OCI-LY1 (cell line): ENCODE measurements around the gene NIM1K.

Experiments used
- H2AFZ ChIP-seq: fragments of 200-600 bp; sonication (generic), shearing (Covaris generic); 2 replicates; pipeline ENCODE4 v1.6.0; 2014; ENCODE audit warnings: antibody characterized with exemption, mild to moderate bottlenecking, low read length
- H3F3A ChIP-seq: fragments of 200-600 bp; sonication (generic), shearing (Covaris generic); 2 replicates; pipeline ENCODE4 v1.6.0; 2014; ENCODE audit warnings: mild to moderate bottlenecking, antibody characterized with exemption, low read length, moderate library complexity; ENCODE audit not compliant: insufficient read depth
- H3K27ac ChIP-seq: fragments of 200-600 bp; sonication (generic); 2 replicates; pipeline ENCODE4 v1.5.1; 2014; ENCODE audit warnings: low read length, mixed run types, mild to moderate bottlenecking, low read depth; ENCODE audit not compliant: poor library complexity, severe bottlenecking
- H3K27me3 ChIP-seq: fragments of 200-600 bp; sonication (generic); 2 replicates; pipeline ENCODE4 v1.6.0; 2014; ENCODE audit warnings: antibody characterized with exemption, mild to moderate bottlenecking, low read length, moderate library complexity; ENCODE audit not compliant: insufficient read depth
- H3K36me3 ChIP-seq: fragments of 200-600 bp; sonication (generic); 2 replicates; pipeline ENCODE4 v1.6.1; 2014; ENCODE audit warnings: mild to moderate bottlenecking, antibody characterized with exemption, low read length, moderate library complexity, mixed read lengths; ENCODE audit not compliant: insufficient read depth
- H3K4me1 ChIP-seq: fragments of 200-600 bp; sonication (generic); 2 replicates; pipeline ENCODE4 v1.5.1; 2014; ENCODE audit warnings: mild to moderate bottlenecking, low read length, moderate library complexity; ENCODE audit not compliant: insufficient read depth, severe bottlenecking
- H3K4me2 ChIP-seq: fragments of 200-600 bp; sonication (generic), shearing (Covaris generic); 2 replicates; pipeline ENCODE4 v1.6.1; 2014; ENCODE audit warnings: low read length
- H3K4me3 ChIP-seq: fragments of 200-600 bp; sonication (generic); 2 replicates; pipeline ENCODE4 v1.5.1; 2014; ENCODE audit warnings: low read length, low read depth, mild to moderate bottlenecking, mixed read lengths; ENCODE audit not compliant: poor library complexity, severe bottlenecking
- H3K79me2 ChIP-seq: fragments of 200-600 bp; shearing (Covaris generic); 2 replicates; pipeline ENCODE4 v1.6.1; 2016; ENCODE audit warnings: mixed run types, low read length, mixed read lengths; ENCODE audit not compliant: insufficient read depth
- H3K9ac ChIP-seq: fragments of 200-600 bp; sonication (generic), shearing (Covaris generic); 2 replicates; pipeline ENCODE4 v1.6.1; 2014; ENCODE audit warnings: mild to moderate bottlenecking, low read length, mixed read lengths
- H3K9me2 ChIP-seq: fragments of 200-600 bp; sonication (generic), shearing (Covaris generic); 2 replicates; pipeline ENCODE4 v1.6.1; 2014; ENCODE audit warnings: low read depth, mild to moderate bottlenecking, low read length, mixed read lengths
- H3K9me3 ChIP-seq: fragments of 200-600 bp; shearing (Covaris generic); 2 replicates; pipeline ENCODE4 v1.6.1; 2014; ENCODE audit warnings: low read length, mixed read lengths
- H4K20me1 ChIP-seq: fragments of 200-600 bp; sonication (generic), shearing (Covaris generic); 2 replicates; pipeline ENCODE4 v1.6.0; 2016; ENCODE audit warnings: mild to moderate bottlenecking, low read length; ENCODE audit not compliant: insufficient read depth
- EZH2 ChIP-seq: fragments of 200-600 bp; sonication (generic), shearing (Covaris generic); IDR thresholded peaks from 2 replicates; pipeline ENCODE4 v1.8.0; 2017; ENCODE audit warnings: borderline replicate concordance, mixed run types, mild to moderate bottlenecking, antibody characterized with exemption, low read length, moderate library complexity, mixed read lengths
- TF ChIP-seq, protein P1 (sequence below): fragments of 200-600 bp; sonication (generic), shearing (Covaris generic); IDR thresholded peaks from 2 replicates; pipeline ENCODE4 v1.5.1; 2017; ENCODE audit warnings: mild to moderate bottlenecking, antibody characterized with exemption, low read length, moderate library complexity, mixed read lengths

NIM1K gene

DNA sequence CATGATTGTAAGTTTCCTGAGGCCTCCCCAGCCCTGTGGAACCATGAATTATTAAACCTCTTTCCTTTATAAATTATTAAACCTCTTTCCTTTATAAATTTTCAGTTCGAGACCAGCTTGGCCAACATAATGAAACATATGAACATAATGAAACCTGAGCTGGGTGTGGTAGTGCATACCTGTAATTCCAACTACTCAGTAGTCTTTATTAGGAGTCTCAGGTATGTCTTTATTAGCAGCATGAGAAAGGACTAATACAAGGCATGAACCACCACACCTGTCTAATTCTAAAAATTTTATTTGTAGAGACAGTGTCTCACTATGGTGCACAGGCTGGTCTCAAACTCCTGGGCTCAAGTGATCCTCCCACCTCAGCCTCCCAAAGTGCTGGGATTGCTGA lies 27.1 kb downstream of the NIM1K start:
- H3K36me3 ChIP-seq = no peaks in the 10 kb centered on the region
- no peaks in the 10 kb centered on the region for H3K79me2 ChIP-seq
- H3K4me3 ChIP-seq = no peak overlapping the region
- no peak overlapping the region for H3K4me2 ChIP-seq
- H3K9ac ChIP-seq = no peak overlapping the region
- no peak for TF ChIP-seq EZH2
- TF ChIP-seq, protein P1, sequence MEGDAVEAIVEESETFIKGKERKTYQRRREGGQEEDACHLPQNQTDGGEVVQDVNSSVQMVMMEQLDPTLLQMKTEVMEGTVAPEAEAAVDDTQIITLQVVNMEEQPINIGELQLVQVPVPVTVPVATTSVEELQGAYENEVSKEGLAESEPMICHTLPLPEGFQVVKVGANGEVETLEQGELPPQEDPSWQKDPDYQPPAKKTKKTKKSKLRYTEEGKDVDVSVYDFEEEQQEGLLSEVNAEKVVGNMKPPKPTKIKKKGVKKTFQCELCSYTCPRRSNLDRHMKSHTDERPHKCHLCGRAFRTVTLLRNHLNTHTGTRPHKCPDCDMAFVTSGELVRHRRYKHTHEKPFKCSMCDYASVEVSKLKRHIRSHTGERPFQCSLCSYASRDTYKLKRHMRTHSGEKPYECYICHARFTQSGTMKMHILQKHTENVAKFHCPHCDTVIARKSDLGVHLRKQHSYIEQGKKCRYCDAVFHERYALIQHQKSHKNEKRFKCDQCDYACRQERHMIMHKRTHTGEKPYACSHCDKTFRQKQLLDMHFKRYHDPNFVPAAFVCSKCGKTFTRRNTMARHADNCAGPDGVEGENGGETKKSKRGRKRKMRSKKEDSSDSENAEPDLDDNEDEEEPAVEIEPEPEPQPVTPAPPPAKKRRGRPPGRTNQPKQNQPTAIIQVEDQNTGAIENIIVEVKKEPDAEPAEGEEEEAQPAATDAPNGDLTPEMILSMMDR = no peak
- no peak overlapping the region for H2AFZ ChIP-seq
- no peaks in the 10 kb centered on the region for H3K4me1 ChIP-seq
- no peaks in the 10 kb centered on the region for H3K9me3 ChIP-seq
- no peak overlapping the region for H3K27ac ChIP-seq
- H3K27me3 ChIP-seq = peaks cover 4% of the 10 kb centered on the region; the same call in 1 of the 2 replicates
- no peaks in the 10 kb centered on the region for H3K9me2 ChIP-seq
- H3F3A ChIP-seq = no peaks in the 10 kb centered on the region
- no peaks in the 10 kb centered on the region for H4K20me1 ChIP-seq

DNA sequence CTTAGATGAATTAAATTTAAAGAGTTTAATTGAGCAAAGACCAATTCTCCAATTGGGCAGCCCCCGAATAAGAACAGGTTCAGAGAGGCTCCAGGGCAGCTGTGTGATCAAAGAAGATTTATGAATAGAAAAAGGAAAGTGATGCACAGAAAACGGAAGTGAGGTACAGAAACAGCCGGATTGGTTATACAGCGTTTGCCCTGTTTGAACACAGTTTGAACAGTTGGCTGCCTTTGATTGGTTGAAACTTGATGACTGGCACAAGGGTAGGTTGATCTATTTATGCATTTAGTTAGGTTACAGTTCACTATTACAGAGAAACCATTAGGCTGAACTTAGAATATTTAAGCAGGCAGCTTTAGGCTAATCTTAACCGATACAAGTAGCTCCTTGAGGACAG lies 29.5 kb downstream of the NIM1K start:
- H3F3A ChIP-seq = no peaks in the 10 kb centered on the region
- H3K4me3 ChIP-seq = no peak overlapping the region
- no peak overlapping the region for H3K27ac ChIP-seq
- no peaks in the 10 kb centered on the region for H4K20me1 ChIP-seq
- no peaks in the 10 kb centered on the region for H3K79me2 ChIP-seq
- no peak overlapping the region for H3K9ac ChIP-seq
- no peaks in the 10 kb centered on the region for H3K9me2 ChIP-seq
- no peak for TF ChIP-seq EZH2
- TF ChIP-seq, protein P1 = no peak
- no peak overlapping the region for H2AFZ ChIP-seq
- H3K9me3 ChIP-seq = no peaks in the 10 kb centered on the region
- H3K4me2 ChIP-seq = no peak overlapping the region
- H3K36me3 ChIP-seq = no peaks in the 10 kb centered on the region
- H3K4me1 ChIP-seq = no peaks in the 10 kb centered on the region
- no peaks in the 10 kb centered on the region; the same call in 1 of the 2 replicates for H3K27me3 ChIP-seq

DNA sequence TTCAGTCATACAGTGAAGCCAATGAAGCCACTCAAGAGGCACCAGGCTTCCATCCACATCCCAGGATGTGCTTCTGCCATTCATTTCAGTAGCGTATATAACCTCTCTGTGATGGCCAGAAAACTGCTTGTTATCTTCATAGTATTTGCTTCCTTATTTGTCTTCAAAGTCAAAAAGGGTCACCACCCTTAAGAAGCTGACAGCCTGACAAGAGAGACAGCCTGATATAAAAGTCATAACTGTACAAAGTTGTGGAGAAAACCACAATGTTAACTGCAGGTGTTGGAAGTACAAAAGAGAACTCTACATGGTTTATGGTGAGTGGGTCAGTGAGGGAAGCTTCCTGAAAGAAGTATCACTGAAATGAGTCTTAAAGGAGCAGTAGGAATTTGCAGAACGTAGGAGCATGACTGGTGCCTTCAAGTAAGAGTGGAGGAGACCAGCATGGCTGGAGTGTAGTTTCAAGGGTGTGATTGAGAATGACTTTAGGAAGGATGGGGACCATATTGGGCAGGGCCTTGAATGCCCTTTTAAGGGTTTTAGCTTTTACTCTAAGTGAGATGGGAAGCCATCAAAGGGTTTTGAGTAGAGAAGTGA lies 33.7 kb downstream of the NIM1K start:
- Histone ChIP-seq H3K27ac (no peak overlapping the region), H3K4me2 (no peak overlapping the region), H3K9me3 (no peaks in the 10 kb centered on the region), H4K20me1 (no peaks in the 10 kb centered on the region), H2AFZ (no peak overlapping the region), H3K4me3 (no peak overlapping the region), H3F3A (no peaks in the 10 kb centered on the region), H3K79me2 (no peaks in the 10 kb centered on the region), H3K9me2 (no peaks in the 10 kb centered on the region), H3K4me1 (no peaks in the 10 kb centered on the region), H3K27me3 (no peaks in the 10 kb centered on the region), H3K9ac (no peak overlapping the region), H3K36me3 (no peaks in the 10 kb centered on the region)
- TF ChIP-seq, protein P1 = no peak
- no peak for TF ChIP-seq EZH2
